ENCODE results near the gene AIMP1.
"Not testable (repeated sequence)": the region's sequence is repeated elsewhere in the genome, so short reads cannot be mapped to it uniquely, and the experiment has no call there.

AIMP1 gene

GRCh38 chr4:106395582-106395981, 79.2 kb downstream of the AIMP1 start:
- DNase-seq: no peak
- Histone ChIP-seq H3K27me3 (no peaks in the 10 kb centered on the region), H3K36me3 (no peaks in the 10 kb centered on the region), H3K9me3 (no peaks in the 10 kb centered on the region), H3K4me3 (ENCODE audit: low read depth, low read length) (no peak overlapping the region), H3K4me1 (no peaks in the 10 kb centered on the region)
- TF ChIP-seq, protein P1, sequence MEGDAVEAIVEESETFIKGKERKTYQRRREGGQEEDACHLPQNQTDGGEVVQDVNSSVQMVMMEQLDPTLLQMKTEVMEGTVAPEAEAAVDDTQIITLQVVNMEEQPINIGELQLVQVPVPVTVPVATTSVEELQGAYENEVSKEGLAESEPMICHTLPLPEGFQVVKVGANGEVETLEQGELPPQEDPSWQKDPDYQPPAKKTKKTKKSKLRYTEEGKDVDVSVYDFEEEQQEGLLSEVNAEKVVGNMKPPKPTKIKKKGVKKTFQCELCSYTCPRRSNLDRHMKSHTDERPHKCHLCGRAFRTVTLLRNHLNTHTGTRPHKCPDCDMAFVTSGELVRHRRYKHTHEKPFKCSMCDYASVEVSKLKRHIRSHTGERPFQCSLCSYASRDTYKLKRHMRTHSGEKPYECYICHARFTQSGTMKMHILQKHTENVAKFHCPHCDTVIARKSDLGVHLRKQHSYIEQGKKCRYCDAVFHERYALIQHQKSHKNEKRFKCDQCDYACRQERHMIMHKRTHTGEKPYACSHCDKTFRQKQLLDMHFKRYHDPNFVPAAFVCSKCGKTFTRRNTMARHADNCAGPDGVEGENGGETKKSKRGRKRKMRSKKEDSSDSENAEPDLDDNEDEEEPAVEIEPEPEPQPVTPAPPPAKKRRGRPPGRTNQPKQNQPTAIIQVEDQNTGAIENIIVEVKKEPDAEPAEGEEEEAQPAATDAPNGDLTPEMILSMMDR (IDR thresholded peaks at IDR 0.05; ENCODE audit: low read depth, low read length): no peak

- not testable (repeated sequence) for H3K27me3 ChIP-seq; H3K36me3 ChIP-seq; H3K9me3 ChIP-seq; H3K4me1 ChIP-seq; H3K4me3 ChIP-seq (ENCODE audit: low read depth, low read length); DNase-seq
Observed at GRCh38 chr4:106398898-106399297, 82.5 kb downstream of the AIMP1 start.

All from BE2C (cell line).